Measurements from ENCODE around the gene OR5C1. TPM values are rescaled to one million over a fixed set of nuclear protein-coding genes. Genes with fewer than 3 reads are reported as not detected.
"Not testable (repeated sequence)": the region's sequence is repeated elsewhere in the genome, so short reads cannot be mapped to it uniquely, and the experiment has no call there.

OR5C1 gene
- total and polyA plus RNA-seq, 2 experiments from 2014 or later, result not detected

DNA sequence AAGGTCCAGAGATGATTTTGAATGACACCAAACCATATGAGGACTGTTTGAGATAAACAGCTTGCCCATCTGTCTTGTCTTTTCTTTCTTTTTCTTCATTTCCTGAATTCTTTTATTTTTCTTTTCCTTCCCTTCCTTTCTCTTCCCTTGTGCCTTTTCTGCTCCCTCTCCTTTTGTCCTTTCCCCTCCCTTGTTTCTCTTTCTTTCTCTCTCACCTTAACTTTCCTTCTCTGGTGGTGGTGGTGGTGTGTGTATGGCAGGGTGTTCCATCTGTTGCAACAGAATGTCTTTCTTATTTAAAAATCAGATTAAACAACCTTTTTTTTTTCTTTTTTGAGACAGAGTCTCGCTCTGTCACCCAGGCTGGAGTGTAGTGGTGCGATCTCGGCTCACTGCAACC, 43.5 kb downstream of the OR5C1 start:
- TF ChIP-seq, protein P1, sequence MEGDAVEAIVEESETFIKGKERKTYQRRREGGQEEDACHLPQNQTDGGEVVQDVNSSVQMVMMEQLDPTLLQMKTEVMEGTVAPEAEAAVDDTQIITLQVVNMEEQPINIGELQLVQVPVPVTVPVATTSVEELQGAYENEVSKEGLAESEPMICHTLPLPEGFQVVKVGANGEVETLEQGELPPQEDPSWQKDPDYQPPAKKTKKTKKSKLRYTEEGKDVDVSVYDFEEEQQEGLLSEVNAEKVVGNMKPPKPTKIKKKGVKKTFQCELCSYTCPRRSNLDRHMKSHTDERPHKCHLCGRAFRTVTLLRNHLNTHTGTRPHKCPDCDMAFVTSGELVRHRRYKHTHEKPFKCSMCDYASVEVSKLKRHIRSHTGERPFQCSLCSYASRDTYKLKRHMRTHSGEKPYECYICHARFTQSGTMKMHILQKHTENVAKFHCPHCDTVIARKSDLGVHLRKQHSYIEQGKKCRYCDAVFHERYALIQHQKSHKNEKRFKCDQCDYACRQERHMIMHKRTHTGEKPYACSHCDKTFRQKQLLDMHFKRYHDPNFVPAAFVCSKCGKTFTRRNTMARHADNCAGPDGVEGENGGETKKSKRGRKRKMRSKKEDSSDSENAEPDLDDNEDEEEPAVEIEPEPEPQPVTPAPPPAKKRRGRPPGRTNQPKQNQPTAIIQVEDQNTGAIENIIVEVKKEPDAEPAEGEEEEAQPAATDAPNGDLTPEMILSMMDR (IDR thresholded peaks at IDR 0.05; ENCODE audit: poor library complexity), result no peak
- no peak for TF ChIP-seq EZH2 (IDR thresholded peaks at IDR 0.05; ENCODE audit: borderline replicate concordance)
- no peak for TF ChIP-seq EZH2phosphoT487 (IDR thresholded peaks at IDR 0.05; ENCODE audit: low read depth, severe bottlenecking, unreplicated experiment)
- Histone ChIP-seq H3K36me3 (replicated peaks; ENCODE audit: insufficient read depth, low read depth) (no peaks in the 10 kb centered on the region), H3K4me1 (ENCODE audit: insufficient read depth) (peaks cover 6% of the 10 kb centered on the region), H3K27ac (no peak overlapping the region), H3K4me2 (no peak overlapping the region), H3K9me2 (replicated peaks; ENCODE audit: insufficient read depth) (no peaks in the 10 kb centered on the region), H3K9me3 (ENCODE audit: low read depth) (no peaks in the 10 kb centered on the region), H4K20me1 (ENCODE audit: insufficient read depth, poor library complexity, severe bottlenecking) (no peaks in the 10 kb centered on the region), H3K4me3 (no peak overlapping the region), H3K79me2 (peaks cover 8% of the 10 kb centered on the region), H2AFZ (no peak overlapping the region), H3K27me3 (no peaks in the 10 kb centered on the region)
- DNase-seq (ENCODE audit: low spot score), result no peak
- whole genome bisulfite sequencing (ENCODE audit: low lambda C conversion rate, missing lambda C conversion rate), result 98% methylated on average over 3 of the region's 3 CpGs

DNA sequence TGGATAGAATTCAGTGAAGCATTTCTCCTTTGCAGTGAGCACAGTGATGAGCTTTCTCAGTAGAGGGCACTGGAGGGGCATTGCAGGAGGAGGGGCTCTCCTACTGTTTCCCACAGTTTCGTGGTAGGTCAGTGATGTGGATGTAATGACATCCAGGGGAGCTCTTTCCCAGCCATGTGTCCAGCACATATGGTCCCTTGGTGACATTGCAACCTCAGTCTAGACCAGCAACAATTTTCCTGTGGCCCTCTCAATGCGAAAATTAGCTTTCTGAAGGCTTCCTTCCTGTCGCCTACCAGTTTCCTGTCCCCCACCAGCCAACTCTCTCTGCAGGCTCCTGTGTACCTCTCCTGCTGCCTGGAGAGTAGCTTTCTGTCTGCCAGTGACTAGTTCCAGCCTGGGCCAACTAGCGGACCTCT, 46.6 kb downstream of the OR5C1 start:
- no peak for DNase-seq (ENCODE audit: low spot score)
- Histone ChIP-seq H3K4me1 (ENCODE audit: insufficient read depth) (no peaks in the 10 kb centered on the region), H3K4me3 (no peak overlapping the region), H3K79me2 (no peaks in the 10 kb centered on the region), H3K27me3 (no peaks in the 10 kb centered on the region), H3K9me3 (ENCODE audit: low read depth) (no peaks in the 10 kb centered on the region), H4K20me1 (ENCODE audit: insufficient read depth, poor library complexity, severe bottlenecking) (no peaks in the 10 kb centered on the region), H3K9me2 (replicated peaks; ENCODE audit: insufficient read depth) (no peaks in the 10 kb centered on the region), H2AFZ (no peak overlapping the region), H3K36me3 (replicated peaks; ENCODE audit: insufficient read depth, low read depth) (no peaks in the 10 kb centered on the region), H3K4me2 (no peak overlapping the region), H3K27ac (no peak overlapping the region)
- 75% methylated on average over 4 of the region's 4 CpGs for WGBS (ENCODE audit: low lambda C conversion rate, missing lambda C conversion rate)
- TF ChIP-seq, protein P1 (IDR thresholded peaks at IDR 0.05; ENCODE audit: poor library complexity), result no peak
- TF ChIP-seq EZH2 (IDR thresholded peaks at IDR 0.05; ENCODE audit: borderline replicate concordance) (no peak), EZH2phosphoT487 (IDR thresholded peaks at IDR 0.05; ENCODE audit: low read depth, severe bottlenecking, unreplicated experiment) (no peak)

DNA sequence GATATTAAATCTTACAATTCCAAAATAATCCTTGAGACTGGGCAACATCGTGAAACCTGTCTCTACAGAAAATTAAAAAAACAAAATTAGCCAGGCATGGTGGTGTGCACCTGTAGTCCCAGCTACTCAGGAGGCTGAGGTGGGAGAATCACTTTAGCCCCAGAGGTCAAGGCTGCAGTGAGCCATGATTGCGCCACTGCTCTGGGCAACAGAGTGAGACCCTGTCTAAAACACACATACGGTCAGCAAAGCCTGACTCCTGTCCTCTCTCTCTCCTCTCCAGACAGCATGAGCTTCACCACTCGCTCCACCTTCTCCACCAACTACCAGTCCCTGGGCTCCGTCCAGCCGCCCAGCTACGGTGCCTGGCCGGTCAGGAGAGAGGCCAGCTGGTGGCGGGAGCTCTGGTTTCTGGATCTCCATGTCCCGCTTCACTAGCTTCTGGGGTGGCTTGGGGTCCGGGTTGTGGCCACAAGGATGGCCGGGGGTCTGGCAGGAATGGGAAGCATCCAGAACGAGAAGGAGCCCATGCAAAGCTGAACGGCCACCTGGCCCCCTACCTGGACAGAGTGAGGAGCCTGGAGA, 48.6 kb downstream of the OR5C1 start:
- no peaks in the 10 kb centered on the region for H3K27me3 ChIP-seq
- no peaks in the 10 kb centered on the region for H3K9me3 ChIP-seq (ENCODE audit: low read depth)
- no peak overlapping the region for H3K4me2 ChIP-seq
- 97% methylated on average over 14 of the region's 14 CpGs for WGBS (ENCODE audit: low lambda C conversion rate, missing lambda C conversion rate)
- no peaks in the 10 kb centered on the region for H3K79me2 ChIP-seq
- no peak for DNase-seq (ENCODE audit: low spot score)
- no peaks in the 10 kb centered on the region for H3K36me3 ChIP-seq (replicated peaks; ENCODE audit: insufficient read depth, low read depth)
- TF ChIP-seq EZH2 (IDR thresholded peaks at IDR 0.05; ENCODE audit: borderline replicate concordance) (no peak), EZH2phosphoT487 (IDR thresholded peaks at IDR 0.05; ENCODE audit: low read depth, severe bottlenecking, unreplicated experiment) (no peak)
- TF ChIP-seq, protein P1 (IDR thresholded peaks at IDR 0.05; ENCODE audit: poor library complexity), result no peak
- no peak overlapping the region for H3K4me3 ChIP-seq
- H3K4me1 ChIP-seq (ENCODE audit: insufficient read depth), result no peaks in the 10 kb centered on the region
- H2AFZ ChIP-seq, result no peak overlapping the region
- no peak overlapping the region for H3K27ac ChIP-seq
- H4K20me1 ChIP-seq (ENCODE audit: insufficient read depth, poor library complexity, severe bottlenecking), result no peaks in the 10 kb centered on the region
- no peaks in the 10 kb centered on the region for H3K9me2 ChIP-seq (replicated peaks; ENCODE audit: insufficient read depth)

DNA sequence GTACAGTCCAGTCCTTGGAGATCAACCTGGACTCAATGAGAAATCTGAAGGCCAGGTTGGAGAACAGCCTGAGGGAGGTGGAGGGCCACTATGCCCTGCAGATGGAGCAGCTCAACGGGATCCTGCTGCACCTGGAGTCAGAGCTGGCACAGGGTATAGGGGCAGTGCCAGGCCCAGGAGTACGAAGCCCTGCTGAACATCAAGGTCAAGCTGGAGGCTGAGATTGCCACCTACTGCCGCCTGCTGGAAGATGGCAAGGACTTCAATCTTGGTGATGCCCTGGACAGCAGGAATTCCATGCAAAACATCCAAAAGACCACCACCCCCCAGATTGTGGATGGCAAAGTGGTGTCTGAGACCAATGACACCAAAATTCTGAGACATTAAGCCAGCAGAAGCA, 49.7 kb downstream of the OR5C1 start:
- 75% methylated on average over 3 of the region's 3 CpGs for WGBS (ENCODE audit: low lambda C conversion rate, missing lambda C conversion rate)
- not testable (repeated sequence) for H3K27ac ChIP-seq; H3K9me2 ChIP-seq (replicated peaks; ENCODE audit: insufficient read depth); H2AFZ ChIP-seq; H3K4me3 ChIP-seq; H3K36me3 ChIP-seq (replicated peaks; ENCODE audit: insufficient read depth, low read depth); H3K4me1 ChIP-seq (ENCODE audit: insufficient read depth); DNase-seq (ENCODE audit: low spot score); H3K27me3 ChIP-seq; H3K9me3 ChIP-seq (ENCODE audit: low read depth); H4K20me1 ChIP-seq (ENCODE audit: insufficient read depth, poor library complexity, severe bottlenecking); H3K79me2 ChIP-seq; H3K4me2 ChIP-seq

Other genes with a start within 250 kb of the OR5C1 start
- gene OR1N2, start 235.8 kb upstream of the OR5C1 start, total RNA-seq, result not detected in 2 replicates
- not detected in 2 replicates for gene OR1N2, start 235.8 kb upstream of the OR5C1 start, polyA plus RNA-seq
- not detected in 2 replicates for gene OR1L8, start 205.5 kb upstream of the OR5C1 start, total RNA-seq
- gene OR1L8, start 205.5 kb upstream of the OR5C1 start, polyA plus RNA-seq, result not detected in 2 replicates
- not detected in 2 replicates for gene OR1Q1, start 174.2 kb upstream of the OR5C1 start, total RNA-seq
- gene OR1Q1, start 174.2 kb upstream of the OR5C1 start, polyA plus RNA-seq, result not detected in 2 replicates
- not detected in 2 replicates for gene OR1B1, start 131.3 kb upstream of the OR5C1 start, total RNA-seq
- gene OR1B1, start 131.3 kb upstream of the OR5C1 start, polyA plus RNA-seq, result not detected in 2 replicates
- not detected in 2 replicates for gene OR1L1, start 127.2 kb upstream of the OR5C1 start, total RNA-seq
- not detected in 2 replicates for gene OR1L1, start 127.2 kb upstream of the OR5C1 start, polyA plus RNA-seq
- not detected in 2 replicates for gene OR1L3, start 113.8 kb upstream of the OR5C1 start, total RNA-seq
- not detected in 2 replicates for gene OR1L3, start 113.8 kb upstream of the OR5C1 start, polyA plus RNA-seq
- not detected in 2 replicates for gene OR1L4, start 64.9 kb upstream of the OR5C1 start, total RNA-seq
- not detected in 2 replicates for gene OR1L4, start 64.9 kb upstream of the OR5C1 start, polyA plus RNA-seq
- not detected in 2 replicates for gene OR1L6, start 46.6 kb upstream of the OR5C1 start, total RNA-seq
- gene OR1L6, start 46.6 kb upstream of the OR5C1 start, polyA plus RNA-seq, result not detected in 2 replicates
- not detected in 2 replicates for gene OR1K1, start 11.2 kb downstream of the OR5C1 start, total RNA-seq
- not detected in 2 replicates for gene OR1K1, start 11.2 kb downstream of the OR5C1 start, polyA plus RNA-seq
- 24.8 and 28.1 TPM in 2 replicates for gene PDCL, start 39.7 kb downstream of the OR5C1 start, total RNA-seq
- gene PDCL, start 39.7 kb downstream of the OR5C1 start, polyA plus RNA-seq, result 11.8 and 16.1 TPM in 2 replicates
- gene RC3H2, start 116.4 kb downstream of the OR5C1 start, total RNA-seq, result 42.7 and 43.7 TPM in 2 replicates
- 17.8 and 22.3 TPM in 2 replicates for gene RC3H2, start 116.4 kb downstream of the OR5C1 start, polyA plus RNA-seq
- gene ZBTB6, start 124.4 kb downstream of the OR5C1 start, total RNA-seq, result 12.0 and 13.8 TPM in 2 replicates
- 1.9 and 2.4 TPM in 2 replicates for gene ZBTB6, start 124.4 kb downstream of the OR5C1 start, polyA plus RNA-seq
- 6.4 and 7.7 TPM in 2 replicates for gene ZBTB26, start 142.6 kb downstream of the OR5C1 start, total RNA-seq
- gene ZBTB26, start 142.6 kb downstream of the OR5C1 start, polyA plus RNA-seq, result 2.6 and 2.9 TPM in 2 replicates
- gene RABGAP1, start 152.1 kb downstream of the OR5C1 start, total RNA-seq, result 47.4 and 58.4 TPM in 2 replicates
- gene RABGAP1, start 152.1 kb downstream of the OR5C1 start, polyA plus RNA-seq, result 23.7 and 26.8 TPM in 2 replicates
- 0.50 and 2.2 TPM in 2 replicates for gene GPR21, start 244.7 kb downstream of the OR5C1 start, total RNA-seq
- 0.75 TPM in 1 of 2 replicates, not detected in the other for gene GPR21, start 244.7 kb downstream of the OR5C1 start, polyA plus RNA-seq

Data from hepatocyte (in vitro differentiated cells).